ENCODE data around the gene TRAF5. TPM values are rescaled to one million over a fixed set of nuclear protein-coding genes. Genes with fewer than 3 reads are reported as not detected.
A peak's percentile ranks its signal among the peaks of the same experiment; 100 is the strongest.

The TRAF5 gene
- total and polyA plus RNA-seq, 11 donors, result 1.3 to 8.8 (median 2.1) TPM

GRCh38 chr1:211381481-211382181, 55.0 kb downstream of the TRAF5 start:
- Histone ChIP-seq H3K27me3 (no peaks in the 10 kb centered on the region), H3K27ac (peak overlapping the region in 5 of 12 donors; percentile 89 to 98 (median 97)), H3K4me3 (peak overlapping the region in 11 of 12 donors; percentile 59 to 89 (median 80)), H3K9me3 (no peaks in the 10 kb centered on the region), H3K4me1 (peaks cover 0 to 23% (median 5%) of the 10 kb centered on the region in 12 donors), H3K36me3 (peaks cover 0 to 3% (median 0%) of the 10 kb centered on the region in 9 donors)
- TF ChIP-seq, protein P1, sequence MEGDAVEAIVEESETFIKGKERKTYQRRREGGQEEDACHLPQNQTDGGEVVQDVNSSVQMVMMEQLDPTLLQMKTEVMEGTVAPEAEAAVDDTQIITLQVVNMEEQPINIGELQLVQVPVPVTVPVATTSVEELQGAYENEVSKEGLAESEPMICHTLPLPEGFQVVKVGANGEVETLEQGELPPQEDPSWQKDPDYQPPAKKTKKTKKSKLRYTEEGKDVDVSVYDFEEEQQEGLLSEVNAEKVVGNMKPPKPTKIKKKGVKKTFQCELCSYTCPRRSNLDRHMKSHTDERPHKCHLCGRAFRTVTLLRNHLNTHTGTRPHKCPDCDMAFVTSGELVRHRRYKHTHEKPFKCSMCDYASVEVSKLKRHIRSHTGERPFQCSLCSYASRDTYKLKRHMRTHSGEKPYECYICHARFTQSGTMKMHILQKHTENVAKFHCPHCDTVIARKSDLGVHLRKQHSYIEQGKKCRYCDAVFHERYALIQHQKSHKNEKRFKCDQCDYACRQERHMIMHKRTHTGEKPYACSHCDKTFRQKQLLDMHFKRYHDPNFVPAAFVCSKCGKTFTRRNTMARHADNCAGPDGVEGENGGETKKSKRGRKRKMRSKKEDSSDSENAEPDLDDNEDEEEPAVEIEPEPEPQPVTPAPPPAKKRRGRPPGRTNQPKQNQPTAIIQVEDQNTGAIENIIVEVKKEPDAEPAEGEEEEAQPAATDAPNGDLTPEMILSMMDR (IDR thresholded peaks at IDR 0.05), result no peak
- no peak for TF ChIP-seq POLR2A (IDR thresholded peaks at IDR 0.05)
- ATAC-seq (no peak), DNase-seq (no peak)
- 81 to 90% (median 85%) methylated on average over 5 of the region's 5 CpGs for WGBS, 4 donors
- intact Hi-C loops (cut with DNase I), result loop anchor here in 5 of 10 donors (2.0 to 10.0 kb wide), 4 partner anchors 54 to 123 kb away; partner anchors contain the start of genes TRAF5 (in 3 of the 5) and RCOR3 (in 1 of the 5)

GRCh38 chr1:211382182-211382713, 55.6 kb downstream of the TRAF5 start:
- TF ChIP-seq POLR2A (IDR thresholded peaks at IDR 0.05), result no peak
- TF ChIP-seq, protein P1 (IDR thresholded peaks at IDR 0.05), result no peak
- ATAC-seq (no peak), DNase-seq (no peak)
- no peaks in the 10 kb centered on the region for H3K36me3 ChIP-seq
- peak overlapping the region in 11 of 12 donors; percentile 73 to 98 (median 95) for H3K27ac ChIP-seq
- no peaks in the 10 kb centered on the region for H3K27me3 ChIP-seq
- peaks cover 0 to 23% (median 5%) of the 10 kb centered on the region in 12 donors for H3K4me1 ChIP-seq
- no peaks in the 10 kb centered on the region for H3K9me3 ChIP-seq
- intact Hi-C loops (cut with DNase I), result loop anchor here in 5 of 10 donors (2.0 to 10.0 kb wide), 4 partner anchors 55 to 123 kb away; partner anchors contain the start of genes TRAF5 (in 3 of the 5) and RCOR3 (in 1 of the 5)
- 4 to 12% (median 8%) methylated on average over 16 to 17 of the region's 17 CpGs for WGBS, 4 donors
- peak overlapping the region; percentile 56 to 89 (median 77) for H3K4me3 ChIP-seq

DNA sequence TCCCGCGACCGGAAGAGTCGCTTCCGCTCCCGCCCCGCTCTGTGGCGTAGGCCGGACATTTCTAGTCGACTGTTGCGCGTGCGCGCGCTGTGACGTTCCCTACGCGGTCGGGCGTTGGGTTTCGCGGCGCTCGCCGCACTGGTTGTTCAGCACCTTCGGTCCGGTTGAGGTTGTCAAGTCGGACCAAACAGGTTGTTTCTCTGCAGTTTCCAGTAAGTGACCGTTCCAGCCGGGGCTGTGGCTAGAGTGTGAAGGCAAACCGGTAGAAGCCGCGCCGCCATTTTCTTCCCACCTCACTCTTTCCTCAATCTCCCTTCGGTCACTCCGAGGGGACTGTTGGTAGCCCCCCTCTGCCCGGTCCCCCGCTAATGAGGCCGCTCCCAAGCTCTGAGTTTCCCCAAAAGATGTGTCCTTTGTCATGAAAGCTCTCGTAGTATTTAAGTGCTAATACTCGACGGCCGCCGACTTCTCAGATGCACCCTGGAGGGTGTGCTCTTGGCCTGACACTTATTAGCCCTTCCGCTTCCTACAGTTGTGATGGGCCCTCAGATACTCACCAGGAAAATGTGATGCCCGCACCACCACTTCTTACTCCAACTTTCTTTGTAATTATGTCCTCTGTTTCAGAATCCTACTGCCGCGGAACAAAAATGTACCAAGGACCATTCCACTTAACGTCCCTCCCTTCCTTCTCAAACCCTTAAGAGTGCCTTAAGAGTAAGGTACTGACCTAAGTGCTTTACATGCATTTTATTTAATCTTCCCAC, 56.3 kb downstream of the TRAF5 start:
- H3K9me3 ChIP-seq, result no peaks in the 10 kb centered on the region
- peak; percentile 95 to 98 (median 96) for DNase-seq
- H3K27ac ChIP-seq, result peak overlapping the region; percentile 73 to 98 (median 94)
- peaks cover 0 to 23% (median 5%) of the 10 kb centered on the region in 12 donors for H3K4me1 ChIP-seq
- peak; percentile 66 to 93 for TF ChIP-seq POLR2A (IDR thresholded peaks at IDR 0.05)
- TF ChIP-seq, protein P1 (IDR thresholded peaks at IDR 0.05), result no peak
- H3K36me3 ChIP-seq, result no peaks in the 10 kb centered on the region
- no peaks in the 10 kb centered on the region for H3K27me3 ChIP-seq
- peak; percentile 100 for ATAC-seq
- 3 to 6% (median 5%) methylated on average over 22 to 49 of the region's 49 CpGs for WGBS, 4 donors
- intact Hi-C loops (cut with DNase I), result loop anchor here in 5 of 10 donors (2.0 to 10.0 kb wide), 4 partner anchors 56 to 124 kb away; partner anchors contain the start of genes TRAF5 (in 3 of the 5) and RCOR3 (in 1 of the 5)
- H3K4me3 ChIP-seq, result peak overlapping the region; percentile 56 to 89 (median 77)
